ENCODE data around the gene SAMD5.
A peak's percentile ranks its signal among the peaks of the same experiment; 100 is the strongest.

The SAMD5 gene

DNA sequence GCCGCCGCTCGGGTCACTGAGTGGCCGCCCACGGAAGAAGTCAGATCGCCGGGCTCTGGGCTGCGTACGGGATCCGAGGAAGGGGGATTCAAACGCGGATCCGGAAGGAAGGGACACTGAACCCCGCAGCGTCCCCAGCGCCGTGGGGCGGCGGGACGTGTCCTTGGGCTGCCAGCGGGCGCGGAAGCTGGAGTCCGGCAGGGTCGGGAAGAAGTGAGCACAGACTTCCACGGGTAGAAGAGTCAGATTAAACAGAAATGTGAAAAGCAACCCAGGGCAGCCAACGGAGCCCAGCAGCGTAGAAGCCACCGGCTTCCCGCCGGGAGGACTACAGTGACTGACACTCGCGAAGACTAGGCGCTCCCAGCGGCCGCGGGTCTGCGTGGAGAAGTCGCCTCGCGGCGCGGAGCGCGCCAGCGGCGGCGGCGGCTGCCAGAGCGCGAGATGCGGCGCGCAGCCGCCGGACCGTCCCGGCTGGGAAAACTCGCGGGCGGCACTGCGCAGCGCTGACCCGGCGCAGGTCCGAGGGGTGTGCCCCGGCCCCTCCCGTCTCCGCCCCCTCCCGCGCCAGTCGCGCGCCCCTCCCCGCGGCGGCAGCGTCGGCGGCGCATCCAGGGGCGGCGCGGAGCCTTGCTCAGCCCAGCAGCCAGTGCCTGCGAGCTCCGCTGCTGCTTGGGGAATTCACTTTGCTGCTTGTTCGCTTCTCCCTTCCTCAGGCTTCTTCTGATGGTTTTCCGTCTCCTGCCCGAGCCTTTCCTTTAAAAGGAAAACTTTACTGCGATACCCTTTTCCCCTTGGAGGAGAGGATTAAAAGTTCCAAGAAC lies at the start of gene SAMD5:
TSS of gene SAMD5 (plus strand) at position 649 of the 824 bp plus-strand sequence. CDS start 239 bp downstream, outside the sequence.
- no peak for TF ChIP-seq PPARA (CRISPR knock-in tag; IDR thresholded peaks at IDR 0.05; ENCODE audit: borderline replicate concordance)
- TF ChIP-seq ZNF565 (CRISPR knock-in tag; conservative IDR thresholded peaks at IDR 0.05; ENCODE audit: low read depth), result no peak
- no peak for TF ChIP-seq ARNTL (CRISPR knock-in tag; IDR thresholded peaks at IDR 0.05; ENCODE audit: borderline replicate concordance, low read depth)
- TF ChIP-seq, protein P1, sequence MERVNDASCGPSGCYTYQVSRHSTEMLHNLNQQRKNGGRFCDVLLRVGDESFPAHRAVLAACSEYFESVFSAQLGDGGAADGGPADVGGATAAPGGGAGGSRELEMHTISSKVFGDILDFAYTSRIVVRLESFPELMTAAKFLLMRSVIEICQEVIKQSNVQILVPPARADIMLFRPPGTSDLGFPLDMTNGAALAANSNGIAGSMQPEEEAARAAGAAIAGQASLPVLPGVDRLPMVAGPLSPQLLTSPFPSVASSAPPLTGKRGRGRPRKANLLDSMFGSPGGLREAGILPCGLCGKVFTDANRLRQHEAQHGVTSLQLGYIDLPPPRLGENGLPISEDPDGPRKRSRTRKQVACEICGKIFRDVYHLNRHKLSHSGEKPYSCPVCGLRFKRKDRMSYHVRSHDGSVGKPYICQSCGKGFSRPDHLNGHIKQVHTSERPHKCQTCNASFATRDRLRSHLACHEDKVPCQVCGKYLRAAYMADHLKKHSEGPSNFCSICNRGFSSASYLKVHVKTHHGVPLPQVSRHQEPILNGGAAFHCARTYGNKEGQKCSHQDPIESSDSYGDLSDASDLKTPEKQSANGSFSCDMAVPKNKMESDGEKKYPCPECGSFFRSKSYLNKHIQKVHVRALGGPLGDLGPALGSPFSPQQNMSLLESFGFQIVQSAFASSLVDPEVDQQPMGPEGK (CRISPR knock-in tag; IDR thresholded peaks at IDR 0.05; ENCODE audit: borderline replicate concordance), result no peak
- no peak for TF ChIP-seq SNAI2 (CRISPR knock-in tag; IDR thresholded peaks at IDR 0.05)
- TF ChIP-seq ESRRG (CRISPR knock-in tag; IDR thresholded peaks at IDR 0.05), result no peak
- TF ChIP-seq, protein P2, sequence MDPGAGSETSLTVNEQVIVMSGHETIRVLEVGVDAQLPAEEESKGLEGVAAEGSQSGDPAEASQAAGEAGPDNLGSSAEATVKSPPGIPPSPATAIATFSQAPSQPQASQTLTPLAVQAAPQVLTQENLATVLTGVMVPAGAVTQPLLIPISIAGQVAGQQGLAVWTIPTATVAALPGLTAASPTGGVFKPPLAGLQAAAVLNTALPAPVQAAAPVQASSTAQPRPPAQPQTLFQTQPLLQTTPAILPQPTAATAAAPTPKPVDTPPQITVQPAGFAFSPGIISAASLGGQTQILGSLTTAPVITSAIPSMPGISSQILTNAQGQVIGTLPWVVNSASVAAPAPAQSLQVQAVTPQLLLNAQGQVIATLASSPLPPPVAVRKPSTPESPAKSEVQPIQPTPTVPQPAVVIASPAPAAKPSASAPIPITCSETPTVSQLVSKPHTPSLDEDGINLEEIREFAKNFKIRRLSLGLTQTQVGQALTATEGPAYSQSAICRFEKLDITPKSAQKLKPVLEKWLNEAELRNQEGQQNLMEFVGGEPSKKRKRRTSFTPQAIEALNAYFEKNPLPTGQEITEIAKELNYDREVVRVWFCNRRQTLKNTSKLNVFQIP (CRISPR knock-in tag; IDR thresholded peaks at IDR 0.05; ENCODE audit: borderline replicate concordance, low read depth), result no peak
- no peak for TF ChIP-seq ZFP3 (CRISPR knock-in tag; IDR thresholded peaks at IDR 0.05)
- TF ChIP-seq ZC3H10 (CRISPR knock-in tag; IDR thresholded peaks at IDR 0.05), result no peak
- TF ChIP-seq, protein P3, sequence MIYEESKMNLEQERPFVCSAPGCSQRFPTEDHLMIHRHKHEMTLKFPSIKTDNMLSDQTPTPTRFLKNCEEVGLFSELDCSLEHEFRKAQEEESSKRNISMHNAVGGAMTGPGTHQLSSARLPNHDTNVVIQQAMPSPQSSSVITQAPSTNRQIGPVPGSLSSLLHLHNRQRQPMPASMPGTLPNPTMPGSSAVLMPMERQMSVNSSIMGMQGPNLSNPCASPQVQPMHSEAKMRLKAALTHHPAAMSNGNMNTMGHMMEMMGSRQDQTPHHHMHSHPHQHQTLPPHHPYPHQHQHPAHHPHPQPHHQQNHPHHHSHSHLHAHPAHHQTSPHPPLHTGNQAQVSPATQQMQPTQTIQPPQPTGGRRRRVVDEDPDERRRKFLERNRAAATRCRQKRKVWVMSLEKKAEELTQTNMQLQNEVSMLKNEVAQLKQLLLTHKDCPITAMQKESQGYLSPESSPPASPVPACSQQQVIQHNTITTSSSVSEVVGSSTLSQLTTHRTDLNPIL (CRISPR knock-in tag; IDR thresholded peaks at IDR 0.05; ENCODE audit: low read depth), result no peak
- TF ChIP-seq ZNF70 (CRISPR knock-in tag; IDR thresholded peaks at IDR 0.05), result no peak
- TF ChIP-seq TOX (CRISPR knock-in tag; IDR thresholded peaks at IDR 0.05; ENCODE audit: borderline replicate concordance), result no peak
- no peak for TF ChIP-seq BACH2 (CRISPR knock-in tag; IDR thresholded peaks at IDR 0.05; ENCODE audit: borderline replicate concordance)
- ATAC-seq, result peak; percentile 59

DNA sequence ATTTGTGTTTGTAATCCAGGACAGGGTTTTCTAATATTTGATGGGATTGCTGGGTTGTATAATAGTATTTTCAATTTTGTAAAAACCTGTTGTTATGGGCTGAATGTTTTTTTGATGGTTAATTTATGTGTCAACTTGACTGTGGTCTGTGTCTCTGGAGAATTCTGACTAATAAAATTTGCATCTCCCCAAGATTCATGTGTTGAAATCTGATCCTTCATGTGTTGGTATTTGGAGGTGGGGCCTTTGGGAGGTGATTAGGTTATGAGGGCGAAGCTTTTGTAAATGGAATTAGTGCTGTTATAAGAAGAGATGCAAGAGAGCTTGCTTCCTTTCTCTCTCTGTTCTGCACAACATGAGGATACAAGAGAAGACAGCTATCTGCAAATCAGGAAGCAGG lies 48.7 kb upstream of the SAMD5 start:
- ATAC-seq, result no peak

More for the DNA sequence above, 48.7 kb upstream of the SAMD5 start:
- TF ChIP-seq TCF4 (CRISPR knock-in tag; IDR thresholded peaks at IDR 0.05; ENCODE audit: borderline replicate concordance) (no peak), ZFP3 (CRISPR knock-in tag; IDR thresholded peaks at IDR 0.05) (no peak), OSR1 (CRISPR knock-in tag; IDR thresholded peaks at IDR 0.05) (no peak), GLIS3 (CRISPR knock-in tag; IDR thresholded peaks at IDR 0.05) (no peak), SNAI2 (CRISPR knock-in tag; IDR thresholded peaks at IDR 0.05) (no peak), TOX (CRISPR knock-in tag; IDR thresholded peaks at IDR 0.05; ENCODE audit: borderline replicate concordance) (no peak), CSDC2 (CRISPR knock-in tag; IDR thresholded peaks at IDR 0.05) (no peak), ARNTL (CRISPR knock-in tag; IDR thresholded peaks at IDR 0.05; ENCODE audit: borderline replicate concordance, low read depth) (no peak), ZNF70 (CRISPR knock-in tag; IDR thresholded peaks at IDR 0.05) (no peak), ZNF565 (CRISPR knock-in tag; conservative IDR thresholded peaks at IDR 0.05; ENCODE audit: low read depth) (no peak), RARB (CRISPR knock-in tag; IDR thresholded peaks at IDR 0.05) (no peak), PPARA (CRISPR knock-in tag; IDR thresholded peaks at IDR 0.05; ENCODE audit: borderline replicate concordance) (no peak)
- TF ChIP-seq, protein P4, sequence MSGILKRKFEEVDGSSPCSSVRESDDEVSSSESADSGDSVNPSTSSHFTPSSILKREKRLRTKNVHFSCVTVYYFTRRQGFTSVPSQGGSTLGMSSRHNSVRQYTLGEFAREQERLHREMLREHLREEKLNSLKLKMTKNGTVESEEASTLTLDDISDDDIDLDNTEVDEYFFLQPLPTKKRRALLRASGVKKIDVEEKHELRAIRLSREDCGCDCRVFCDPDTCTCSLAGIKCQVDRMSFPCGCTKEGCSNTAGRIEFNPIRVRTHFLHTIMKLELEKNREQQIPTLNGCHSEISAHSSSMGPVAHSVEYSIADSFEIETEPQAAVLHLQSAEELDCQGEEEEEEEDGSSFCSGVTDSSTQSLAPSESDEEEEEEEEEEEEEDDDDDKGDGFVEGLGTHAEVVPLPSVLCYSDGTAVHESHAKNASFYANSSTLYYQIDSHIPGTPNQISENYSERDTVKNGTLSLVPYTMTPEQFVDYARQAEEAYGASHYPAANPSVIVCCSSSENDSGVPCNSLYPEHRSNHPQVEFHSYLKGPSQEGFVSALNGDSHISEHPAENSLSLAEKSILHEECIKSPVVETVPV (CRISPR knock-in tag; IDR thresholded peaks at IDR 0.05), result no peak
- TF ChIP-seq, protein P1 (CRISPR knock-in tag; IDR thresholded peaks at IDR 0.05; ENCODE audit: borderline replicate concordance), result no peak
- TF ChIP-seq, protein P2 (CRISPR knock-in tag; IDR thresholded peaks at IDR 0.05; ENCODE audit: borderline replicate concordance, low read depth), result no peak
- TF ChIP-seq, protein P5, sequence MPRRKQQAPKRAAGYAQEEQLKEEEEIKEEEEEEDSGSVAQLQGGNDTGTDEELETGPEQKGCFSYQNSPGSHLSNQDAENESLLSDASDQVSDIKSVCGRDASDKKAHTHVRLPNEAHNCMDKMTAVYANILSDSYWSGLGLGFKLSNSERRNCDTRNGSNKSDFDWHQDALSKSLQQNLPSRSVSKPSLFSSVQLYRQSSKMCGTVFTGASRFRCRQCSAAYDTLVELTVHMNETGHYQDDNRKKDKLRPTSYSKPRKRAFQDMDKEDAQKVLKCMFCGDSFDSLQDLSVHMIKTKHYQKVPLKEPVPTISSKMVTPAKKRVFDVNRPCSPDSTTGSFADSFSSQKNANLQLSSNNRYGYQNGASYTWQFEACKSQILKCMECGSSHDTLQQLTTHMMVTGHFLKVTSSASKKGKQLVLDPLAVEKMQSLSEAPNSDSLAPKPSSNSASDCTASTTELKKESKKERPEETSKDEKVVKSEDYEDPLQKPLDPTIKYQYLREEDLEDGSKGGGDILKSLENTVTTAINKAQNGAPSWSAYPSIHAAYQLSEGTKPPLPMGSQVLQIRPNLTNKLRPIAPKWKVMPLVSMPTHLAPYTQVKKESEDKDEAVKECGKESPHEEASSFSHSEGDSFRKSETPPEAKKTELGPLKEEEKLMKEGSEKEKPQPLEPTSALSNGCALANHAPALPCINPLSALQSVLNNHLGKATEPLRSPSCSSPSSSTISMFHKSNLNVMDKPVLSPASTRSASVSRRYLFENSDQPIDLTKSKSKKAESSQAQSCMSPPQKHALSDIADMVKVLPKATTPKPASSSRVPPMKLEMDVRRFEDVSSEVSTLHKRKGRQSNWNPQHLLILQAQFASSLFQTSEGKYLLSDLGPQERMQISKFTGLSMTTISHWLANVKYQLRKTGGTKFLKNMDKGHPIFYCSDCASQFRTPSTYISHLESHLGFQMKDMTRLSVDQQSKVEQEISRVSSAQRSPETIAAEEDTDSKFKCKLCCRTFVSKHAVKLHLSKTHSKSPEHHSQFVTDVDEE (CRISPR knock-in tag; IDR thresholded peaks at IDR 0.05), result no peak
- TF ChIP-seq, protein P3 (CRISPR knock-in tag; IDR thresholded peaks at IDR 0.05; ENCODE audit: low read depth), result no peak

Measured in SK-N-SH treated with all-trans-retinoic acid at 6 μM for 48 hours (cell line).